HEK293 (cell line): ENCODE data around the gene ZNF23.

ENCODE experiments used
- CTCF ChIA-PET: fragments of 350-600 bp; formaldehyde crosslinking; extraction: SDS; loops from one replicate; lab custom pipeline; 2021; ENCODE audit warnings: antibody characterized with exemption; lab: Yijun Ruan, JAX
- POLR2A ChIA-PET: fragments of 300-600 bp; formaldehyde crosslinking; extraction: SDS; loops from one replicate; lab custom pipeline; 2020; ENCODE audit warnings: antibody characterized with exemption, inconsistent platforms; lab: Yijun Ruan, JAX
- H3K27ac ChIP-seq: fragments of 200-500 bp; sonication (Bioruptor generic); 2 replicates; pipeline ENCODE4 v1.5.1; 2014; ENCODE audit warnings: low read depth, low read length, control low read depth, inconsistent platforms; ENCODE audit errors: extremely low read depth
- H3K36me3 ChIP-seq, 2 experiments: fragments of 200-500 bp in 1 of 2; sonication (Bioruptor generic) in 1 of 2; 1 replicate in 1 of 2; 2 replicates in 1 of 2; pipeline ENCODE4 v1.5.1; 2014 to 2017; ENCODE audit warnings: inconsistent platforms in 2 of 2, low read length in 2 of 2; ENCODE audit not compliant: control insufficient read depth in 2 of 2, insufficient read depth in 1 of 2
- H3K4me1 ChIP-seq: fragments of 200-500 bp; sonication (Bioruptor generic); 2 replicates; pipeline ENCODE4 v1.5.1; 2014; ENCODE audit warnings: mild to moderate bottlenecking, low read length, inconsistent platforms; ENCODE audit not compliant: control insufficient read depth, insufficient read depth
- H3K4me3 ChIP-seq: 2 replicates; pipeline ENCODE4 v1.5.1; 2011; ENCODE audit warnings: low read depth, mild to moderate bottlenecking, control low read depth, low read length, moderate library complexity
- H3K9me3 ChIP-seq: fragments of 200-500 bp; sonication (Bioruptor generic); 2 replicates; pipeline ENCODE4 v1.5.1; 2014; ENCODE audit warnings: low read depth, low read length, inconsistent platforms; ENCODE audit not compliant: control insufficient read depth, insufficient read depth
- BCL11A ChIP-seq: fragments of 450-650 bp; formaldehyde crosslinking; IDR thresholded peaks from 2 replicates; pipeline ENCODE4 v1.5.1; 2016; ENCODE audit warnings: low read depth, missing biosample characterization, missing genetic modification characterization
- GLIS1 ChIP-seq: fragments of 450-650 bp; formaldehyde crosslinking; IDR thresholded peaks from 2 replicates; pipeline ENCODE4 v1.5.1; 2016; ENCODE audit warnings: missing biosample characterization, missing genetic modification characterization
- KLF1 ChIP-seq: fragments of 450-650 bp; formaldehyde crosslinking; IDR thresholded peaks from 2 replicates; pipeline ENCODE4 v1.5.1; 2016; ENCODE audit warnings: missing biosample characterization, missing genetic modification characterization
- KLF8 ChIP-seq: fragments of 450-650 bp; formaldehyde crosslinking; IDR thresholded peaks from 2 replicates; pipeline ENCODE4 v1.5.1; 2016; ENCODE audit warnings: missing biosample characterization, missing genetic modification characterization
- PRDM1 ChIP-seq: fragments of 450-650 bp; formaldehyde crosslinking; IDR thresholded peaks from 2 replicates; pipeline ENCODE4; 2016; ENCODE audit warnings: missing biosample characterization, missing genetic modification characterization
- REST ChIP-seq: fragments of 450-650 bp; formaldehyde crosslinking; IDR thresholded peaks from 2 replicates; pipeline ENCODE4 v1.5.1; 2016; ENCODE audit warnings: missing biosample characterization, missing genetic modification characterization
- ZFHX2 ChIP-seq: fragments of 450-650 bp; formaldehyde crosslinking; conservative IDR thresholded peaks from 2 replicates; pipeline ENCODE4 v1.5.1; 2016; ENCODE audit warnings: missing biosample characterization, missing genetic modification characterization
- ZFP37 ChIP-seq: fragments of 450-650 bp; formaldehyde crosslinking; IDR thresholded peaks from 2 replicates; pipeline ENCODE4 v1.5.1; 2016; ENCODE audit warnings: missing biosample characterization, missing genetic modification characterization
- ZNF121 ChIP-seq: fragments of 450-650 bp; formaldehyde crosslinking; IDR thresholded peaks from 2 replicates; pipeline ENCODE4 v1.5.1; 2016; ENCODE audit warnings: missing biosample characterization, missing genetic modification characterization
- ZNF184 ChIP-seq: fragments of 450-650 bp; IDR thresholded peaks from 2 replicates; pipeline ENCODE4 v1.5.1; 2018; ENCODE audit warnings: missing biosample characterization, mild to moderate bottlenecking, missing genetic modification characterization
- ZNF2 ChIP-seq: fragments of 450-650 bp; formaldehyde crosslinking; IDR thresholded peaks from 2 replicates; pipeline ENCODE4 v1.5.1; 2016; ENCODE audit warnings: missing biosample characterization, missing genetic modification characterization
- ZNF280C ChIP-seq: fragments of 450-650 bp; formaldehyde crosslinking; IDR thresholded peaks from 2 replicates; pipeline ENCODE4 v1.5.1; 2016; ENCODE audit warnings: missing biosample characterization, missing genetic modification characterization
- ZNF350 ChIP-seq: fragments of 450-650 bp; formaldehyde crosslinking; IDR thresholded peaks from 2 replicates; pipeline ENCODE4 v1.5.0; 2017; ENCODE audit warnings: missing biosample characterization, mild to moderate bottlenecking, missing genetic modification characterization
- ZNF423 ChIP-seq: fragments of 450-650 bp; formaldehyde crosslinking; IDR thresholded peaks from 2 replicates; pipeline ENCODE4 v1.5.1; 2016; ENCODE audit warnings: missing biosample characterization, missing genetic modification characterization
- ZNF610 ChIP-seq: fragments of 450-650 bp; formaldehyde crosslinking; IDR thresholded peaks from 2 replicates; pipeline ENCODE4 v1.5.1; 2016; ENCODE audit warnings: missing biosample characterization, missing genetic modification characterization, borderline replicate concordance
- ZNF623 ChIP-seq: fragments of 450-650 bp; formaldehyde crosslinking; IDR thresholded peaks from 2 replicates; pipeline ENCODE4 v1.5.1; 2016; ENCODE audit warnings: missing biosample characterization, missing genetic modification characterization
- ZNF629 ChIP-seq: fragments of 450-650 bp; formaldehyde crosslinking; IDR thresholded peaks from 2 replicates; pipeline ENCODE4 v1.5.1; 2017; ENCODE audit warnings: missing biosample characterization, missing genetic modification characterization
- ZNF701 ChIP-seq: fragments of 450-650 bp; formaldehyde crosslinking; IDR thresholded peaks from 2 replicates; pipeline ENCODE4 v1.5.1; 2016; ENCODE audit warnings: missing biosample characterization, missing genetic modification characterization

Gene ZNF23

GRCh38 chr16:71472931-71473330, 10.9 kb upstream of the ZNF23 start:
- no peak overlapping the region for H3K4me3 ChIP-seq
- H3K36me3 ChIP-seq, result peaks cover 0 to 30% of the 10 kb centered on the region in 2 experiments; a peak in 1 of 3 replicates
- TF ChIP-seq ZFP37 (tag by site-specific recombination) (no peak), ZNF350 (tag by site-specific recombination) (no peak), ZNF423 (no peak), ZNF629 (no peak), ZNF623 (tag by site-specific recombination) (no peak), KLF8 (tag by site-specific recombination) (no peak), ZNF184 (tag by site-specific recombination) (no peak), ZNF280C (tag by site-specific recombination) (no peak), KLF1 (tag by site-specific recombination) (no peak), PRDM1 (tag by site-specific recombination) (no peak), ZNF121 (tag by site-specific recombination) (no peak), ZNF610 (tag by site-specific recombination) (no peak), ZFHX2 (no peak)
- POLR2A ChIA-PET, result no interaction called here
- no peak overlapping the region for H3K27ac ChIP-seq
- CTCF ChIA-PET, result interaction anchor here (0.9 kb wide), 1 partner anchor 27 kb away, joined by 3 read pairs; no protein-coding TSS in a partner anchor
- H3K4me1 ChIP-seq, result no peaks in the 10 kb centered on the region
- no peaks in the 10 kb centered on the region for H3K9me3 ChIP-seq

- H3K4me1 ChIP-seq, result no peaks in the 10 kb centered on the region
- H3K36me3 ChIP-seq, result peaks cover 0 to 22% of the 10 kb centered on the region in 2 experiments; a peak in 1 of 3 replicates
- H3K9me3 ChIP-seq, result no peaks in the 10 kb centered on the region
- TF ChIP-seq ZNF2, result no peak
- ChIA-PET CTCF (interaction anchor here (0.9 kb wide), 1 partner anchor 27 kb away, joined by 3 read pairs; no protein-coding TSS in a partner anchor), POLR2A (no interaction called here)
- H3K4me3 ChIP-seq, result no peak overlapping the region
- no peak overlapping the region for H3K27ac ChIP-seq
These were observed 10.0 kb upstream of the ZNF23 start for GRCh38 chr16:71472051-71472450.

GRCh38 chr16:71467810-71468209, 5.8 kb upstream of the ZNF23 start:
- no peaks in the 10 kb centered on the region for H3K9me3 ChIP-seq
- ChIA-PET POLR2A (interaction anchor here (0.6 kb wide), 2 partner anchors 12 to 22 kb away, joined by 3 read pairs; no protein-coding TSS in a partner anchor), CTCF (interaction anchor here (2.3 kb wide), 1 partner anchor 12 kb away, joined by 13 read pairs; no protein-coding TSS in a partner anchor)
- TF ChIP-seq ZNF701 (tag by site-specific recombination) (no peak), REST (tag by site-specific recombination) (peak; percentile 99), BCL11A (tag by site-specific recombination) (no peak), GLIS1 (peak; percentile 36; the same call in 1 of the 2 replicates)
- H3K36me3 ChIP-seq, result no peaks in the 10 kb centered on the region
- no peak overlapping the region for H3K27ac ChIP-seq
- H3K4me3 ChIP-seq, result no peak overlapping the region
- H3K4me1 ChIP-seq, result no peaks in the 10 kb centered on the region
